Colonic mucosa (tissue), 4 donors: ENCODE measurements around the gene ARNT2. TPM values are rescaled to one million over a fixed set of nuclear protein-coding genes. Genes with fewer than 3 reads are reported as not detected.

Source experiments
- DNase-seq: peaks from one replicate; pipeline ENCODE4 v3.0.0-alpha.2; 2020
- H3K27ac ChIP-seq: fragments of 200-600 bp; one replicate; pipeline ENCODE4 v1.8.0; 2021
- H3K27me3 ChIP-seq: fragments of 200-600 bp; one replicate; pipeline ENCODE4 v1.8.0; 2021
- H3K36me3 ChIP-seq: fragments of 200-600 bp; one replicate; pipeline ENCODE4 v1.8.0; 2021
- H3K4me1 ChIP-seq: fragments of 200-600 bp; one replicate; pipeline ENCODE4 v1.8.0; 2021; ENCODE audit warnings: mild to moderate bottlenecking
- H3K4me3 ChIP-seq: fragments of 200-600 bp; one replicate; pipeline ENCODE4 v1.8.0; 2021
- H3K9ac ChIP-seq, 2 donors: one replicate each; pipeline ENCODE4 v1.7.0; 2013; ENCODE audit warnings: control low read depth in 2 of 2, low read depth in 2 of 2, low read length in 2 of 2
- H3K9me3 ChIP-seq: fragments of 200-600 bp; one replicate; pipeline ENCODE4 v1.8.0; 2021
- intact Hi-C: fragments of 100-400 bp; cut with DNase I; formaldehyde crosslinking; loops from one replicate; pipeline ENCODE4 v1.14.1; 2022
- total RNA-seq, 2 donors: library from RNA; stranded (reverse); fragmentation: NEBNext Ultra II Directional in 1 of 2; extraction: Animal tissue kit (Norgen Biotek cat#: 25700) in 1 of 2; gene quantifications; one replicate each; pipeline ENCODE4 v1.2.1, GENCODE V29; 2021
- TF ChIP-seq, protein P1 (sequence below): fragments of 200-600 bp; IDR thresholded peaks from one replicate; pipeline ENCODE4 v1.8.0; 2022; ENCODE audit warnings: antibody characterized with exemption, mild to moderate bottlenecking
- donor health status: healthy.
- donor health status: DM: no; HTN: no; CAD: no.
- donor health status: DM: no; HTN: no; CAD: no.

Gene ARNT2
- total RNA-seq, 2 donors from 2014 or later, result 1.6 to 2.7 TPM

DNA sequence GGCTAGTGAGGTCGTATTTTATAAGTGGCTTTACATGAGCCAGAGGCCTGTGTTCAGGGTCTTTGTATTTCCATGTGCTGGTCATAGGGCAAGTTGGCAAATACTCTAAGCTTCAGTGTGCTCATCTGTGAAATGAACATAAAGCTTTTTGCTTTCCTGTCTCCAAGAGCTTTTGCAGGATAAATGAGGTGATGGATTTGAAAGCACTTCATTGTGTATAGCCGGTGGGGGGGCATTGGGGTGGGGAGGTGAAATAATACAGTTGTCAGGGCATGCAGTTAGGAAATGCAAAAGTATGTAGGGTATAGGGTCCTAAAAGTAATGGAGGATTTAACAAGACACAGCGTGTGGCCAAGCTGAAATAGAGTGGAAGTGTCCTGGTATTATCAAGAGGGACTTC, 67.7 kb downstream of the ARNT2 start:
- Histone ChIP-seq H3K9me3 (no peaks in the 10 kb centered on the region), H3K27me3 (no peaks in the 10 kb centered on the region), H3K4me1 (no peaks in the 10 kb centered on the region), H3K9ac (no peak overlapping the region), H3K36me3 (no peaks in the 10 kb centered on the region), H3K27ac (no peak overlapping the region), H3K4me3 (no peak overlapping the region)
- TF ChIP-seq, protein P1, sequence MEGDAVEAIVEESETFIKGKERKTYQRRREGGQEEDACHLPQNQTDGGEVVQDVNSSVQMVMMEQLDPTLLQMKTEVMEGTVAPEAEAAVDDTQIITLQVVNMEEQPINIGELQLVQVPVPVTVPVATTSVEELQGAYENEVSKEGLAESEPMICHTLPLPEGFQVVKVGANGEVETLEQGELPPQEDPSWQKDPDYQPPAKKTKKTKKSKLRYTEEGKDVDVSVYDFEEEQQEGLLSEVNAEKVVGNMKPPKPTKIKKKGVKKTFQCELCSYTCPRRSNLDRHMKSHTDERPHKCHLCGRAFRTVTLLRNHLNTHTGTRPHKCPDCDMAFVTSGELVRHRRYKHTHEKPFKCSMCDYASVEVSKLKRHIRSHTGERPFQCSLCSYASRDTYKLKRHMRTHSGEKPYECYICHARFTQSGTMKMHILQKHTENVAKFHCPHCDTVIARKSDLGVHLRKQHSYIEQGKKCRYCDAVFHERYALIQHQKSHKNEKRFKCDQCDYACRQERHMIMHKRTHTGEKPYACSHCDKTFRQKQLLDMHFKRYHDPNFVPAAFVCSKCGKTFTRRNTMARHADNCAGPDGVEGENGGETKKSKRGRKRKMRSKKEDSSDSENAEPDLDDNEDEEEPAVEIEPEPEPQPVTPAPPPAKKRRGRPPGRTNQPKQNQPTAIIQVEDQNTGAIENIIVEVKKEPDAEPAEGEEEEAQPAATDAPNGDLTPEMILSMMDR, result no peak
- intact Hi-C loops, result no loop called here
- no peak for DNase-seq

DNA sequence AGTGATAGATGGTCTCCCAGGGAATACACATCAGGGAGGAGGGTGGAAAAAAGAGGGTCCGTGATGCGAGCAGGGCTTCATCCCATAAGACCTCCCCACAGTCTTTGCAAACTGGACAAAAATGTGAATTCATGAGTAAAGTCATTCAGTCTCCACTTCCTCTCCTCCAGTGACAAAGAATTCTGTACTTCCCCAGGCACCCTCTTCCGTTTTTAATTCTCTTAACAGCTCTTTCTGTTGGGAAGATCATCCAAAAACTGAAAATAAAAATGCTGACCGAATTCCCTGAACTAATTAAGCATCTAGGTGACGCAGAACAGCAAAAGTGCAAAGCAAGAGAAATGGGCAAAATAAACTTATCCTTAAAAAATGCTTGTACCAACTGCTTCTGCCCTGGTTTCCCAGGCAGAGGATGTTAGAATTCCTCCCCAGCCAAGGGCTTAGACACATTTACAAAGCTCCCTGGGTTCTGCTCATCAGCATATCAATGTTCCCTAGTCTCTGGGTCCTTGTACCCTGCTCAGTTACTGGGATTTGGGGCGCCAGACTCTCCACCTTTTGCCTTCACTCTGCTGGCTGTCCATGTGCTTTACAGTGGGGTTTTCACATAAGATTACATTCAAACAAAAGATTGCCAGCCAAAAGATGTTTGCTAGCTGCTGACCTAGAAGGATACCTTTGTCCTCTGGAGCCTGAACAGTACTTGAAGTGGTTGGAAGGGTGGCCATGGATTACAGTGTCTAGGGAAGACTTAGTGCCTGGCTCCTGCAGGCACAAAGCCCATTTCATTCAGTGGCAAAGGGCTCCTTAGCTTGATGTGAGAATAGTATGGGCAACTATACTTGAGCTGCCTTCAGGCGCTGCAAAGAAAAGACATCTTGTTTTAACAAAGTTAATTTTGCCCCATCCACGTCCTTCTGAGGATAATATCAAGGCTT, 69.4 kb downstream of the ARNT2 start:
- H3K9me3 ChIP-seq, result no peaks in the 10 kb centered on the region
- no peak overlapping the region for H3K27ac ChIP-seq
- H3K27me3 ChIP-seq, result no peaks in the 10 kb centered on the region
- intact Hi-C loops, result no loop called here
- no peaks in the 10 kb centered on the region for H3K4me1 ChIP-seq
- H3K9ac ChIP-seq, result no peak overlapping the region
- no peak for DNase-seq
- no peak overlapping the region for H3K4me3 ChIP-seq
- no peaks in the 10 kb centered on the region for H3K36me3 ChIP-seq
- TF ChIP-seq, protein P1, result no peak

DNA sequence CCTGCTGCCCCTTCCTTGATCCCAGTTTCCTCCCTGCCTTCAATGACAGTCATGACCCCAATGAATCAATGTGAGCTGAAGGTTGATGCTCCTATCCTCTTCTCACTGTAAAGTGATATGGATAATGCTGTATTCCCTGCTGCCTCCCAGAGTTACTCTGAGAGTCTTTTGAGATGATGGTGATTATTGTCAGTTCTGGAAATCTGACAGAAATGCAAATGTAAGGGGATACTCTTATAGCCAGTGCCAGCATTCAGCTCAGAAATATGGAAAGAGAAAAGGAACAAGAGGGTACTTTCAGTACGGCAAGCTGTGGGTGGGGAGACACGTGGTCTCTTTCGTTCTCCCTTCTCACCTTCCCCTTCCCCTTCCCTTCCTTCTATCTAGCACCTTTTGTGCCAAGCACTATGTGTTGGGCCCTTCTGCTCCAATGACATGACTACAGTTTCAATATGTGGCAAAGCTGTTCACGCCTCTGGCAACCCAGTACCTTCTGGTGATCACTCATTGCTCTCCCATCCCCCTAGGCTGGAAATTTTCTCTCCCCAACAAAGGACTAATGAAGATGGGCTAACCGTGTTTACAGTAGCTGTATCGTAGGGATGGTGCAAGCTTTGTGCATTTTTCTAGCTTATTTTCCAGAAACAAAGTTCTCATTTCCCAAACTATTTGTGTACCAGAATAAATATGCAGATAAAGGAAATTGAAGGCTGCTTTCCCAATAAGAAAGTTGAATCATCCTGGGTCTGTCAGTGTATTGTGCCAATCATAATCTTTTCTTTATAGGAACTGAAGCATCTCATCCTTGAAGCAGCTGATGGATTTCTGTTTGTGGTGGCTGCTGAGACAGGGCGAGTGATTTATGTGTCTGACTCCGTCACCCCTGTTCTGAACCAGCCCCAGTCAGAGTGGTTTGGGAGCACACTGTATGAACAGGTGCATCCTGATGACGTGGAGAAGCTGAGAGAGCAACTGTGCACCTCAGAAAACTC, 70.3 kb downstream of the ARNT2 start:
- Histone ChIP-seq H3K4me3 (no peak overlapping the region), H3K27me3 (no peaks in the 10 kb centered on the region), H3K9me3 (no peaks in the 10 kb centered on the region), H3K4me1 (no peaks in the 10 kb centered on the region), H3K36me3 (no peaks in the 10 kb centered on the region), H3K27ac (no peak overlapping the region), H3K9ac (no peak overlapping the region)
- TF ChIP-seq, protein P1, result no peak
- intact Hi-C loops, result no loop called here
- DNase-seq, result no peak

DNA sequence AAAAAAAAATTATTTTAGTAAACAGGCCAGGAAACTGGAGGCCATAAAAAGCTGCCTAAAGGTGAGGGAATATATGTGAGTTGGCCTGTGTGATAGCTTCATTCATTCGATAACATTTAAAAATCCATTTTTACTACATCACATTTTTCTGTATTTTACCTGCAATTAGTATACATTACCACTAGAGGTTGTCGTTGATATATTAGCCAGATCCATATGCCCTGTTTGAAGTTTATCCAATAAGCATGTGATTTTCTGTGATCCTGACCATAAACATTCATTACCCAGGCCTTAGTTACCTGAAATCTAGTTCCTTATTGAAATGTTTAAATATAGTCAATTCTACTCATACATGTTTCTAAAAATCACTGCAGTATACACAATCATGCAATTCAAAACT, 71.4 kb downstream of the ARNT2 start:
- intact Hi-C loops, result no loop called here
- H3K9ac ChIP-seq, result no peak overlapping the region
- no peaks in the 10 kb centered on the region for H3K27me3 ChIP-seq
- H3K27ac ChIP-seq, result no peak overlapping the region
- H3K4me3 ChIP-seq, result no peak overlapping the region
- no peaks in the 10 kb centered on the region for H3K4me1 ChIP-seq
- DNase-seq, result no peak
- H3K36me3 ChIP-seq, result no peaks in the 10 kb centered on the region
- no peaks in the 10 kb centered on the region for H3K9me3 ChIP-seq
- TF ChIP-seq, protein P1, result no peak

DNA sequence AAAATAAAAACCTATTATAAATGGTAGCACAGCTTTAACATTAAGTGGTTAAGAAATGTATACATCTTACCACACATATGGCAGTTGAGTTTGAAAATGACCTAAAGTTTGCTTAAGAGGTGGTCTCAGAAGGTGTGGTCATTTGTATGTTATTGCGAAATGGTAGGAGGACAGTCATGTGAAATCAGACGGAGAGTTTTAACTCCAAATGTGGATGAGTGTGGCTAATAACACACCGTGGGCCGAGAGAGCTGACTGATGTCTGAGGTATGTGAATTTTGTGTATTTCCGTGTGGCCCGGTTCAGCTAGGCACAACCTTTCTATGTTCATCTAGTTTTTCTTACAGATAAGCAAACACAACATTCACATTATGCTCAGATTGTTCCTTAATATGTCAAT, 71.9 kb downstream of the ARNT2 start:
- H3K4me3 ChIP-seq, result no peak overlapping the region
- TF ChIP-seq, protein P1, result no peak
- H3K27ac ChIP-seq, result no peak overlapping the region
- no peaks in the 10 kb centered on the region for H3K4me1 ChIP-seq
- no peak for DNase-seq
- intact Hi-C loops, result no loop called here
- no peaks in the 10 kb centered on the region for H3K9me3 ChIP-seq
- no peaks in the 10 kb centered on the region for H3K27me3 ChIP-seq
- no peak overlapping the region for H3K9ac ChIP-seq
- H3K36me3 ChIP-seq, result no peaks in the 10 kb centered on the region
